ENCODE results near the gene ERN1. TPM values are rescaled to one million over a fixed set of nuclear protein-coding genes. Genes with fewer than 3 reads are reported as not detected.

ERN1 gene
- total RNA-seq, 4 donors from 2014 or later, result 9.5 to 20.2 (median 12.8) TPM

- WGBS, 2 donors, result 88 to 93% methylated on average over 25 of the region's 25 CpGs
- Histone ChIP-seq H3K27me3 (no peaks in the 10 kb centered on the region), H3K9me3 (no peaks in the 10 kb centered on the region), H3K4me3 (replicated peaks in 1 of 3) (no peak overlapping the region), H3K27ac (no peak overlapping the region), H3K4me1 (peaks cover 15 to 39% of the 10 kb centered on the region in 2 donors), H3K36me3 (no peaks in the 10 kb centered on the region)
- no peak for DNase-seq
- TF ChIP-seq POLR2A (IDR thresholded peaks at IDR 0.05) (no peak), CTCF (IDR thresholded peaks at IDR 0.05) (no peak)
- intact Hi-C loops (cut with DNase I), result no loop called here
Measured at GRCh38 chr17:63999680-64000531, 130.0 kb downstream of the ERN1 start.

- H3K27me3 ChIP-seq, result no peaks in the 10 kb centered on the region
- no peak for DNase-seq
- intact Hi-C loops (cut with DNase I), result no loop called here
- peaks cover 20 to 41% of the 10 kb centered on the region in 2 donors for H3K4me1 ChIP-seq
- H3K4me3 ChIP-seq (replicated peaks in 1 of 3), result peak overlapping the region in 1 of 3 donors; percentile 56
- no peak overlapping the region for H3K27ac ChIP-seq
- H3K36me3 ChIP-seq, result no peaks in the 10 kb centered on the region
- no peak for TF ChIP-seq POLR2A (IDR thresholded peaks at IDR 0.05)
- TF ChIP-seq CTCF (IDR thresholded peaks at IDR 0.05), result no peak
- 33 to 45% methylated on average over 11 to 13 of the region's 33 CpGs for WGBS, 2 donors
- H3K9me3 ChIP-seq, result no peaks in the 10 kb centered on the region
Measured at GRCh38 chr17:63998721-63999679, 130.9 kb downstream of the ERN1 start.

- Histone ChIP-seq H3K36me3 (no peaks in the 10 kb centered on the region), H3K4me1 (peaks cover 23 to 45% of the 10 kb centered on the region in 2 donors), H3K9me3 (no peaks in the 10 kb centered on the region), H3K4me3 (replicated peaks in 1 of 3) (peak within 1 kb of the TSS; percentile 29 to 69 (median 56)), H3K27me3 (no peaks in the 10 kb centered on the region), H3K27ac (peak within 1 kb of the TSS in 1 of 3 donors; percentile 17)
- DNase-seq, result peak; percentile 78 to 82
- TF ChIP-seq POLR2A (IDR thresholded peaks at IDR 0.05), result no peak
- TF ChIP-seq CTCF (IDR thresholded peaks at IDR 0.05), result no peak
- 0 to 1% methylated on average over 24 to 30 of the region's 43 CpGs for WGBS, 2 donors
- intact Hi-C loops (cut with DNase I), result no loop called here
Measured at GRCh38 chr17:63998050-63998720, 131.8 kb downstream of the ERN1 start, which contains the start of gene PRR29. TSS of gene PRR29 (plus strand) at chr17:63998351. CDS start at chr17:63998365, 14 bp downstream.

GRCh38 chr17:63997341-63998048, 132.4 kb downstream of the ERN1 start:
- TF ChIP-seq POLR2A (IDR thresholded peaks at IDR 0.05), result no peak
- Histone ChIP-seq H3K27me3 (no peaks in the 10 kb centered on the region), H3K36me3 (no peaks in the 10 kb centered on the region), H3K4me1 (peaks cover 23 to 45% of the 10 kb centered on the region in 2 donors), H3K4me3 (replicated peaks in 1 of 3) (peak overlapping the region; percentile 29 to 69 (median 56)), H3K27ac (peak overlapping the region in 1 of 3 donors; percentile 17), H3K9me3 (no peaks in the 10 kb centered on the region)
- intact Hi-C loops (cut with DNase I), result no loop called here
- 20 to 30% methylated on average over 19 of the region's 19 CpGs for WGBS, 2 donors
- DNase-seq, result no peak
